ENCODE measurements around the gene RBMS3. TPM values are rescaled to one million over a fixed set of nuclear protein-coding genes. Genes with fewer than 3 reads are reported as not detected.

Gene RBMS3
- total RNA-seq, 1 donor from 2014 or later, result 33.0 TPM

DNA sequence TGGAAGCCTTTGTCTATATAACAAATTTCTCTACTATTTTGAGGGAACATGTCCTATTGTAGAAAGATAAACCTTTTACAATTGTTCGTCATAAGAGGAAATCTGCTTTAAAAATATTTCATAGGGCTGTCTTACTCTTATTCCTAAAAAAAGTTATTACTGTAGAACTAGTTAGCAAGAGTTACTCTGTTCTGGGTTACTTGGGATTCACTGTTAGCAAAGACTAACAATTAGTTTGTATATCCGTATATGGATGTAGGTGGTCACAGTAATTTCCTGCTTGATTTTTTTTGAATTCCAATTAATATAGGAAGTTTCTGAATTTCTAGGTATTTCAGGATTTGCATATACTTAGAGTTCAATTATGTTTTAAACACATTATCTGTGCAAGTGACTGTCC is 413.5 kb downstream of the RBMS3 start:
- Histone ChIP-seq H3K4me3 (ENCODE audit: insufficient read depth, low read depth, low read length) (no peak overlapping the region), H3K9ac (ENCODE audit: low read length) (peak overlapping the region; percentile 64), H3K27me3 (ENCODE audit: insufficient read depth, low read length) (no peaks in the 10 kb centered on the region), H4K20me1 (ENCODE audit: insufficient read depth, low read length) (no peaks in the 10 kb centered on the region), H3K9me3 (ENCODE audit: insufficient read depth, low read depth, low read length) (no peaks in the 10 kb centered on the region), H3K79me2 (ENCODE audit: insufficient read depth, low read length) (no peaks in the 10 kb centered on the region), H3K4me1 (ENCODE audit: insufficient read depth, low read length) (peaks cover 42% of the 10 kb centered on the region), H2AFZ (ENCODE audit: low read depth, low read length) (no peak overlapping the region), H3K36me3 (ENCODE audit: insufficient read depth, low read length) (no peaks in the 10 kb centered on the region), H3K27ac (ENCODE audit: low read depth, low read length) (peak overlapping the region; percentile 87), H3K4me2 (ENCODE audit: low read length) (peak overlapping the region; percentile 60)
- H3K27me3 Mint-ChIP-seq (ENCODE audit: low read depth, unreplicated experiment), result no peaks in the 10 kb centered on the region
- DNase-seq (ENCODE audit: low read depth), result no peak
- no peak overlapping the region for H3K4me3 Mint-ChIP-seq (ENCODE audit: unreplicated experiment)
- H3K27ac Mint-ChIP-seq (ENCODE audit: unreplicated experiment), result peak overlapping the region; percentile 100
- FAIRE-seq, result no peak
- H3K9me3 Mint-ChIP-seq (ENCODE audit: unreplicated experiment), result no peaks in the 10 kb centered on the region
- peaks cover 54% of the 10 kb centered on the region for H3K4me1 Mint-ChIP-seq (ENCODE audit: low read depth, unreplicated experiment)
- no peaks in the 10 kb centered on the region for H3K36me3 Mint-ChIP-seq (ENCODE audit: low read depth, unreplicated experiment)
- TF ChIP-seq EZH2 (IDR thresholded peaks at IDR 0.05; ENCODE audit: insufficient read depth, low read length) (no peak), CTCF (IDR thresholded peaks at IDR 0.05; ENCODE audit: insufficient read depth, low read depth, low read length) (no peak)

GRCh38 chr3:29694783-29695182 is 413.9 kb downstream of the RBMS3 start:
- TF ChIP-seq CTCF (IDR thresholded peaks at IDR 0.05; ENCODE audit: insufficient read depth, low read depth, low read length) (no peak), EZH2 (IDR thresholded peaks at IDR 0.05; ENCODE audit: insufficient read depth, low read length) (no peak)
- Mint-ChIP-seq H3K27ac (ENCODE audit: unreplicated experiment) (peak overlapping the region; percentile 100), H3K27me3 (ENCODE audit: low read depth, unreplicated experiment) (no peaks in the 10 kb centered on the region), H3K4me1 (ENCODE audit: low read depth, unreplicated experiment) (peaks cover 54% of the 10 kb centered on the region), H3K36me3 (ENCODE audit: low read depth, unreplicated experiment) (no peaks in the 10 kb centered on the region), H3K9me3 (ENCODE audit: unreplicated experiment) (no peaks in the 10 kb centered on the region), H3K4me3 (ENCODE audit: unreplicated experiment) (no peak overlapping the region)
- Histone ChIP-seq H2AFZ (ENCODE audit: low read depth, low read length) (no peak overlapping the region), H3K9me3 (ENCODE audit: insufficient read depth, low read depth, low read length) (no peaks in the 10 kb centered on the region), H3K27ac (ENCODE audit: low read depth, low read length) (peak overlapping the region; percentile 87), H3K27me3 (ENCODE audit: insufficient read depth, low read length) (no peaks in the 10 kb centered on the region), H4K20me1 (ENCODE audit: insufficient read depth, low read length) (no peaks in the 10 kb centered on the region), H3K4me3 (ENCODE audit: insufficient read depth, low read depth, low read length) (no peak overlapping the region), H3K79me2 (ENCODE audit: insufficient read depth, low read length) (no peaks in the 10 kb centered on the region), H3K4me1 (ENCODE audit: insufficient read depth, low read length) (peaks cover 42% of the 10 kb centered on the region), H3K4me2 (ENCODE audit: low read length) (peak overlapping the region; percentile 60), H3K9ac (ENCODE audit: low read length) (peak overlapping the region; percentile 64), H3K36me3 (ENCODE audit: insufficient read depth, low read length) (no peaks in the 10 kb centered on the region)
- FAIRE-seq, result peak; percentile 73
- peak; percentile 98 for DNase-seq (ENCODE audit: low read depth)

- H3K27ac ChIP-seq (ENCODE audit: low read depth, low read length), result peak overlapping the region; percentile 87
- peaks cover 52% of the 10 kb centered on the region for H3K4me1 Mint-ChIP-seq (ENCODE audit: low read depth, unreplicated experiment)
Measured at GRCh38 chr3:29695201-29695600, 414.3 kb downstream of the RBMS3 start.

More at GRCh38 chr3:29695201-29695600, 414.3 kb downstream of the RBMS3 start:
- DNase-seq (ENCODE audit: low read depth) (peak; percentile 29), FAIRE-seq (no peak)
- Histone ChIP-seq H3K36me3 (ENCODE audit: insufficient read depth, low read length) (no peaks in the 10 kb centered on the region), H2AFZ (ENCODE audit: low read depth, low read length) (no peak overlapping the region), H3K79me2 (ENCODE audit: insufficient read depth, low read length) (no peaks in the 10 kb centered on the region), H3K9ac (ENCODE audit: low read length) (peak overlapping the region; percentile 51), H3K27me3 (ENCODE audit: insufficient read depth, low read length) (no peaks in the 10 kb centered on the region), H3K4me2 (ENCODE audit: low read length) (peak overlapping the region; percentile 60), H3K4me3 (ENCODE audit: insufficient read depth, low read depth, low read length) (no peak overlapping the region), H3K9me3 (ENCODE audit: insufficient read depth, low read depth, low read length) (no peaks in the 10 kb centered on the region), H4K20me1 (ENCODE audit: insufficient read depth, low read length) (no peaks in the 10 kb centered on the region), H3K4me1 (ENCODE audit: insufficient read depth, low read length) (peaks cover 42% of the 10 kb centered on the region)
- H3K27ac Mint-ChIP-seq (ENCODE audit: unreplicated experiment), result peak overlapping the region; percentile 100
- H3K4me3 Mint-ChIP-seq (ENCODE audit: unreplicated experiment), result peak overlapping the region; percentile 50
- H3K36me3 Mint-ChIP-seq (ENCODE audit: low read depth, unreplicated experiment), result peaks cover 3% of the 10 kb centered on the region
- no peak for TF ChIP-seq CTCF (IDR thresholded peaks at IDR 0.05; ENCODE audit: insufficient read depth, low read depth, low read length)
- no peak for TF ChIP-seq EZH2 (IDR thresholded peaks at IDR 0.05; ENCODE audit: insufficient read depth, low read length)
- H3K27me3 Mint-ChIP-seq (ENCODE audit: low read depth, unreplicated experiment), result no peaks in the 10 kb centered on the region
- H3K9me3 Mint-ChIP-seq (ENCODE audit: unreplicated experiment), result no peaks in the 10 kb centered on the region
